WTC11 (cell line): Measurements from ENCODE around the gene IL1RAPL2.

Experiments used
- AFF4 ChIP-seq: sonication (generic); formaldehyde crosslinking; IDR thresholded peaks from 2 replicates; pipeline ENCODE4 v1.8.1; 2023; ENCODE audit warnings: mild to moderate bottlenecking, missing genetic modification reagents, borderline replicate concordance
- ATF3 ChIP-seq: sonication (generic); formaldehyde crosslinking; conservative IDR thresholded peaks from 2 replicates; pipeline ENCODE4 v1.8.1; 2022; ENCODE audit warnings: mild to moderate bottlenecking, missing genetic modification reagents
- CREB1 ChIP-seq: sonication (generic); formaldehyde crosslinking; IDR thresholded peaks from 2 replicates; pipeline ENCODE4 v1.8.0; 2023; ENCODE audit warnings: mild to moderate bottlenecking, missing genetic modification reagents
- CTCF ChIP-seq: fragments of 200-600 bp; IDR thresholded peaks from 2 replicates; pipeline ENCODE4 v1.8.0; 2022; ENCODE audit warnings: antibody characterized with exemption
- ESRRA ChIP-seq: sonication (generic); formaldehyde crosslinking; IDR thresholded peaks from 2 replicates; pipeline ENCODE4 v1.8.1; 2022; ENCODE audit warnings: mild to moderate bottlenecking, missing genetic modification reagents, borderline replicate concordance
- HMGA2 ChIP-seq: fragments of 250-450 bp; sonication (Bioruptor Pico); IDR thresholded peaks from 2 replicates; pipeline ENCODE4 v1.4.0; 2021; ENCODE audit warnings: mild to moderate bottlenecking, moderate library complexity
- PRDM15 ChIP-seq: sonication (generic); formaldehyde crosslinking; IDR thresholded peaks from 2 replicates; pipeline ENCODE4 v1.8.0; 2022; ENCODE audit warnings: missing genetic modification reagents

- TF ChIP-seq CREB1 (CRISPR knock-in tag) (no peak), CTCF (no peak), AFF4 (no peak), PRDM15 (CRISPR knock-in tag) (no peak), ESRRA (CRISPR knock-in tag) (no peak), ATF3 (CRISPR knock-in tag) (no peak), HMGA2 (no peak)
Measured at GRCh38 chrX:105191878-105192277, 625.9 kb downstream of the IL1RAPL2 start.
